CD4-positive, alpha-beta T cell (primary cell): ENCODE results near the gene CCNE1. TPM values are rescaled to one million over a fixed set of nuclear protein-coding genes. Genes with fewer than 3 reads are reported as not detected.
A peak's percentile ranks its signal among the peaks of the same experiment; 100 is the strongest.

Source experiments
- ATAC-seq: fragments of 200-7000 bp; cut with Tn5 transposase; one replicate; pipeline ENCODE4 v1.10.0; 2022; ENCODE audit warnings: mild to moderate bottlenecking; ENCODE audit not compliant: poor library complexity
- CTCF ChIA-PET: fragments of 350-600 bp; sonication (Branson Sonifier 250); formaldehyde crosslinking; loops from one replicate; lab custom pipeline; 2021; ENCODE audit warnings: antibody characterized with exemption, inconsistent platforms; lab: Charles Lee
- POLR2A ChIA-PET: fragments of 350-600 bp; sonication (Branson Sonifier 250); formaldehyde crosslinking; loops from one replicate; lab custom pipeline; 2021; ENCODE audit warnings: antibody characterized with exemption, inconsistent platforms; lab: Charles Lee
- DNase-seq, 14 experiments: peaks; one replicate each; pipeline ENCODE4 v3.0.0-alpha.2; 2013 to 2020; ENCODE audit warnings: mixed read lengths in 2 of 14
- H3K27ac ChIP-seq, 2 donors: one replicate each; pipeline versions ENCODE4 v1.5.1 to v1.7.0; 2013; ENCODE audit warnings: low read length in 2 of 2, low read depth in 1 of 2, mild to moderate bottlenecking in 1 of 2
- H3K27me3 ChIP-seq, 2 experiments: 1 replicate in 1 of 2; 2 replicates in 1 of 2; pipeline versions ENCODE4 v1.6.1 to v1.7.0; 2013; ENCODE audit warnings: low read length in 2 of 2, control low read depth in 1 of 2, mild to moderate bottlenecking in 1 of 2, moderate library complexity in 1 of 2; ENCODE audit not compliant: insufficient read depth in 2 of 2, control insufficient read depth in 1 of 2
- H3K36me3 ChIP-seq: one replicate; pipeline ENCODE4 v1.6.1; 2013; ENCODE audit warnings: low read length, control low read depth; ENCODE audit not compliant: insufficient read depth
- H3K4me1 ChIP-seq: one replicate; pipeline ENCODE4 v1.6.1; 2013; ENCODE audit warnings: low read length, control low read depth; ENCODE audit not compliant: insufficient read depth
- H3K4me3 ChIP-seq: one replicate; pipeline ENCODE4 v1.5.1; 2013; ENCODE audit warnings: mild to moderate bottlenecking, low read length, moderate library complexity
- H3K9me3 ChIP-seq, 2 experiments: 1 replicate in 1 of 2; 2 replicates in 1 of 2; pipeline versions ENCODE4 v1.6.1 to v1.7.0; 2013; ENCODE audit warnings: low read length in 2 of 2, mild to moderate bottlenecking in 2 of 2, control low read depth in 1 of 2, moderate library complexity in 1 of 2; ENCODE audit not compliant: control insufficient read depth in 1 of 2, insufficient read depth in 1 of 2
- H3K27ac Mint-ChIP-seq: one replicate; pipeline ENCODE4 v1.8.0; 2020; ENCODE audit warnings: mixed read lengths
- H3K27me3 Mint-ChIP-seq: one replicate; pipeline ENCODE4 v1.8.0; 2021; ENCODE audit warnings: mixed read lengths
- H3K36me3 Mint-ChIP-seq: one replicate; pipeline ENCODE4 v1.8.0; 2021; ENCODE audit warnings: low read depth, mixed read lengths
- H3K4me1 Mint-ChIP-seq: one replicate; pipeline ENCODE4 v1.8.0; 2021; ENCODE audit warnings: low read depth, mixed read lengths
- H3K4me3 Mint-ChIP-seq: one replicate; pipeline ENCODE4 v1.8.0; 2020; ENCODE audit warnings: mild to moderate bottlenecking, mixed read lengths
- H3K9me3 Mint-ChIP-seq: one replicate; pipeline ENCODE4 v1.8.0; 2020; ENCODE audit warnings: mixed read lengths
- CTCF ChIP-seq: fragments of 200-600 bp; IDR thresholded peaks from one replicate; pipeline ENCODE4 v1.8.0; 2022; ENCODE audit warnings: antibody characterized with exemption, mild to moderate bottlenecking
- intact Hi-C, 2 experiments: fragments of 100-400 bp; cut with DNase I in 1 of 2; cut with micrococcal nuclease in 1 of 2; formaldehyde crosslinking; loops; one replicate each; pipeline versions ENCODE4 v1.15.1 to v1.9.0; 2023 to 2025; cut with DNase I, micrococcal nuclease
- total RNA-seq, 174 experiments: library from RNA in 2 of 174; stranded (reverse) in 2 of 174; gene quantifications; one replicate each; pipeline ENCODE4 v1.2.3 and lab custom pipeline; 2021 to 2026

CCNE1 gene
- total RNA-seq, 2 experiments from 2014 or later = 4.9 to 5.6 TPM

GRCh38 chr19:29769997-29770396 lies 41.8 kb upstream of the CCNE1 start:
- no peak for TF ChIP-seq CTCF
- Histone ChIP-seq H3K27ac (no peak overlapping the region), H3K4me3 (no peak overlapping the region), H3K27me3 (no peaks in the 10 kb centered on the region), H3K4me1 (no peaks in the 10 kb centered on the region), H3K36me3 (no peaks in the 10 kb centered on the region), H3K9me3 (no peaks in the 10 kb centered on the region)
- H3K4me3 Mint-ChIP-seq = no peak overlapping the region
- H3K27me3 Mint-ChIP-seq = no peaks in the 10 kb centered on the region
- H3K36me3 Mint-ChIP-seq = no peaks in the 10 kb centered on the region
- CTCF ChIA-PET = no interaction called here
- DNase-seq (no peak), ATAC-seq (no peak)
- intact Hi-C loops = no loop called here
- no peak overlapping the region for H3K27ac Mint-ChIP-seq
- no peaks in the 10 kb centered on the region for H3K4me1 Mint-ChIP-seq
- POLR2A ChIA-PET = no interaction called here
- no peaks in the 10 kb centered on the region for H3K9me3 Mint-ChIP-seq

DNA sequence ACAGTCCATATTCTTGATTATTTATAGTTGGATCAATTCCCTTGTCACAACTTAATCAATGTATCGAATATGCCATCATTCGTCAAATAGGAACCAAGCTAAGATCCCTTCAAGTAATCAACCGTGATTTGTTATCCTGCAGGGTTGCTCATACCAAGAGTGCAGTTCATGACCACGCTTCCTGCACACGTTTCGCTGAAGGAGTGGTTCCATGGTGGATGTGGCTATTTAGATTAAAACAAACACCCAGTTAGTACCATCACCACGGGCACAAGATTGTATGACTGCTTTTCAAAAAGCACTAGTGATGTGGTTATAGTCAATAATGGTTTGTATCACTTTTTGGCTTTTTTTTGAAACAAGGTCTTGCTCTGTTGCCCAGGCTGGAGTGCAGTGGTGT lies 41.1 kb upstream of the CCNE1 start:
- Histone ChIP-seq H3K9me3 (no peaks in the 10 kb centered on the region), H3K36me3 (no peaks in the 10 kb centered on the region), H3K4me1 (no peaks in the 10 kb centered on the region), H3K27ac (no peak overlapping the region), H3K27me3 (no peaks in the 10 kb centered on the region), H3K4me3 (no peak overlapping the region)
- DNase-seq (no peak), ATAC-seq (no peak)
- CTCF ChIA-PET = no interaction called here
- Mint-ChIP-seq H3K9me3 (no peaks in the 10 kb centered on the region), H3K27me3 (no peaks in the 10 kb centered on the region), H3K36me3 (no peaks in the 10 kb centered on the region), H3K4me1 (no peaks in the 10 kb centered on the region), H3K27ac (no peak overlapping the region), H3K4me3 (no peak overlapping the region)
- TF ChIP-seq CTCF = no peak
- intact Hi-C loops = no loop called here
- POLR2A ChIA-PET = no interaction called here

DNA sequence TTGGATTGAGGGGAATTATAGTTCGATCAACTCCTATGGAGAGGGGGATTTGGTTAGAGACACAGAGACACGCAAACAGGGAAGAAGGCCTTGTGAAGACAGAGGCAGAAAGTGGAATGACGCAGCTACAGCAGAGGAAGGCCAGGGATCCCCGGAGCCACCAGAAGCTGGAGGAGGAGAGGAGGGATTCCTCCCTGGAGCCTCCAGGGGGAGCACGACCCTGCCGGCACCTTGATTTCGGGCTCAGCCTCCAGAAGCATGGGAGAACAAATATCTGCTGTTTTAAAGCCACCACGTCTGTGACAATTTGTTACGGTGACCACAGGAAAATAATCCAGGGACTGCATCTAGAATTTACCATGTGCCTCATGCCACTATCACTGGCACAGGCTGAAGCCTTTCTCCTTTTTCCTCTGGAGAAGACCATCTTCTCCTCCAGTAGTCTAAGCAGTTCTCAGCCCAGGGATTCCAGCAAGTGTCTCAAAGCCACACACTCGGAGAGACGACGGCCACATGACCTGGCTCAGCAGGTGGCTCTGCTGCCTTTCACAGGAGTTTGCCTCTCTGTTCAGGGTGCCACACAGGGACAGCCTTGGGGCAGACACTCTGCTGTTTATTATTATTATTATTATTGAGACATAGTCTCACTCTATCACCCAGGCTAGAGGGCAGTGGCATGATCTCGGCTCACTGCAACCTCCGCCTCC lies 39.9 kb upstream of the CCNE1 start:
- Mint-ChIP-seq H3K27ac (no peak overlapping the region), H3K9me3 (no peaks in the 10 kb centered on the region)
- intact Hi-C loops = no loop called here

More for the DNA sequence above, 39.9 kb upstream of the CCNE1 start:
- no peak overlapping the region for H3K4me3 Mint-ChIP-seq
- CTCF ChIA-PET = interaction anchor here (0.6 to 0.8 kb wide), 2 partner anchors 10 to 175 kb away, joined by 3 to 4 read pairs; no protein-coding TSS in a partner anchor
- no peaks in the 10 kb centered on the region for H3K36me3 ChIP-seq
- H3K4me1 Mint-ChIP-seq = no peaks in the 10 kb centered on the region
- POLR2A ChIA-PET = no interaction called here
- H3K4me3 ChIP-seq = no peak overlapping the region
- H3K27me3 ChIP-seq = no peaks in the 10 kb centered on the region
- TF ChIP-seq CTCF = no peak
- DNase-seq = peak in 8 of 14 experiments; percentile 12 to 56 (median 36)
- H3K27me3 Mint-ChIP-seq = no peaks in the 10 kb centered on the region
- H3K27ac ChIP-seq = no peak overlapping the region
- ATAC-seq = no peak
- H3K9me3 ChIP-seq = no peaks in the 10 kb centered on the region
- H3K4me1 ChIP-seq = no peaks in the 10 kb centered on the region
- H3K36me3 Mint-ChIP-seq = no peaks in the 10 kb centered on the region
